ENCODE results near the gene UCK2. TPM values are rescaled to one million over a fixed set of nuclear protein-coding genes. Genes with fewer than 3 reads are reported as not detected.

The UCK2 gene
- total RNA-seq, 4 donors from 2014 or later = 40.3 to 47.8 (median 42.2) TPM

GRCh38 chr1:165858364-165858823 is 31.0 kb downstream of the UCK2 start:
- intact Hi-C loops (cut with DNase I; ENCODE audit: low total_unique reads) = no loop called here
- DNase-seq (ENCODE audit: low spot score in 2 of 2) = no peak
- H3K4me3 ChIP-seq (ENCODE audit: low read depth, poor library complexity, severe bottlenecking) = no peak overlapping the region
- TF ChIP-seq CTCF (IDR thresholded peaks at IDR 0.05) (no peak), POLR2A (IDR thresholded peaks at IDR 0.05) (no peak)
- WGBS, 2 donors = 66 to 75% methylated on average over 2 to 3 of the region's 3 CpGs

GRCh38 chr1:165858967-165859845 is 31.8 kb downstream of the UCK2 start:
- WGBS, 2 donors = 80 to 82% methylated on average over 10 of the region's 10 CpGs
- no peak for TF ChIP-seq CTCF (IDR thresholded peaks at IDR 0.05)
- TF ChIP-seq POLR2A (IDR thresholded peaks at IDR 0.05) = no peak
- intact Hi-C loops (cut with DNase I; ENCODE audit: low total_unique reads) = no loop called here
- DNase-seq (ENCODE audit: low spot score in 2 of 2) = no peak
- H3K4me3 ChIP-seq (ENCODE audit: low read depth, poor library complexity, severe bottlenecking) = no peak overlapping the region

GRCh38 chr1:165860065-165860464 is 32.7 kb downstream of the UCK2 start:
- no peak overlapping the region for H3K4me3 ChIP-seq (ENCODE audit: low read depth, poor library complexity, severe bottlenecking)
- DNase-seq (ENCODE audit: low spot score in 2 of 2) = no peak
- WGBS, 2 donors = 95 to 98% methylated on average over 2 of the region's 2 CpGs
- TF ChIP-seq POLR2A (IDR thresholded peaks at IDR 0.05) = no peak
- TF ChIP-seq CTCF (IDR thresholded peaks at IDR 0.05) = no peak
- intact Hi-C loops (cut with DNase I; ENCODE audit: low total_unique reads) = no loop called here

GRCh38 chr1:165861911-165862310 is 34.5 kb downstream of the UCK2 start:
- DNase-seq (ENCODE audit: low spot score in 2 of 2) = no peak
- TF ChIP-seq POLR2A (IDR thresholded peaks at IDR 0.05) (no peak), CTCF (IDR thresholded peaks at IDR 0.05) (no peak)
- intact Hi-C loops (cut with DNase I; ENCODE audit: low total_unique reads) = no loop called here
- H3K4me3 ChIP-seq (ENCODE audit: low read depth, poor library complexity, severe bottlenecking) = no peak overlapping the region
- 71 to 75% methylated on average over 5 of the region's 5 CpGs for WGBS, 2 donors

GRCh38 chr1:165862448-165862847 is 35.0 kb downstream of the UCK2 start:
- TF ChIP-seq POLR2A (IDR thresholded peaks at IDR 0.05) = no peak
- TF ChIP-seq CTCF (IDR thresholded peaks at IDR 0.05) = no peak
- 48 to 51% methylated on average over 5 of the region's 5 CpGs for WGBS, 2 donors
- no peak overlapping the region for H3K4me3 ChIP-seq (ENCODE audit: low read depth, poor library complexity, severe bottlenecking)
- intact Hi-C loops (cut with DNase I; ENCODE audit: low total_unique reads) = no loop called here
- no peak for DNase-seq (ENCODE audit: low spot score in 2 of 2)
